GM12878 (cell line): Measurements from ENCODE around the gene SLC1A7.

Source experiments
- EZH2 ChIP-seq: IDR thresholded peaks from 2 replicates; pipeline ENCODE4 v1.6.1; 2012; ENCODE audit warnings: low read depth, mild to moderate bottlenecking, control low read depth, inconsistent platforms, low read length, borderline replicate concordance; ENCODE audit not compliant: control insufficient read depth
- NFIC ChIP-seq: IDR thresholded peaks from 2 replicates; pipeline ENCODE4 v1.6.1; 2012; ENCODE audit warnings: low read depth, mild to moderate bottlenecking, inconsistent platforms, low read length, moderate library complexity
- TCF12 ChIP-seq: IDR thresholded peaks from 2 replicates; pipeline ENCODE4 v1.6.1; 2011; ENCODE audit warnings: low read depth, mild to moderate bottlenecking, low read length

GRCh38 chr1:53174971-53175913 is 32.8 kb upstream of the SLC1A7 start:
- TF ChIP-seq EZH2 (no peak), NFIC (no peak), TCF12 (no peak)
